Stimulated activated CD8-positive, alpha-beta memory T cell treated with anti-CD3 and anti-CD28 coated beads, Interleukin-15, amount 100 ng/mL, for 48 hours (primary cell): ENCODE results near the gene ANKIB1.
A peak's percentile ranks its signal among the peaks of the same experiment; 100 is the strongest.
"Not testable (repeated sequence)": the region's sequence is repeated elsewhere in the genome, so short reads cannot be mapped to it uniquely, and the experiment has no call there.

ENCODE experiments used
- DNase-seq, 2 donors: peaks; one replicate each; pipeline ENCODE4 v3.0.0-alpha.2; 2020; ENCODE audit warnings: low read depth in 2 of 2

ANKIB1 gene, protein sequence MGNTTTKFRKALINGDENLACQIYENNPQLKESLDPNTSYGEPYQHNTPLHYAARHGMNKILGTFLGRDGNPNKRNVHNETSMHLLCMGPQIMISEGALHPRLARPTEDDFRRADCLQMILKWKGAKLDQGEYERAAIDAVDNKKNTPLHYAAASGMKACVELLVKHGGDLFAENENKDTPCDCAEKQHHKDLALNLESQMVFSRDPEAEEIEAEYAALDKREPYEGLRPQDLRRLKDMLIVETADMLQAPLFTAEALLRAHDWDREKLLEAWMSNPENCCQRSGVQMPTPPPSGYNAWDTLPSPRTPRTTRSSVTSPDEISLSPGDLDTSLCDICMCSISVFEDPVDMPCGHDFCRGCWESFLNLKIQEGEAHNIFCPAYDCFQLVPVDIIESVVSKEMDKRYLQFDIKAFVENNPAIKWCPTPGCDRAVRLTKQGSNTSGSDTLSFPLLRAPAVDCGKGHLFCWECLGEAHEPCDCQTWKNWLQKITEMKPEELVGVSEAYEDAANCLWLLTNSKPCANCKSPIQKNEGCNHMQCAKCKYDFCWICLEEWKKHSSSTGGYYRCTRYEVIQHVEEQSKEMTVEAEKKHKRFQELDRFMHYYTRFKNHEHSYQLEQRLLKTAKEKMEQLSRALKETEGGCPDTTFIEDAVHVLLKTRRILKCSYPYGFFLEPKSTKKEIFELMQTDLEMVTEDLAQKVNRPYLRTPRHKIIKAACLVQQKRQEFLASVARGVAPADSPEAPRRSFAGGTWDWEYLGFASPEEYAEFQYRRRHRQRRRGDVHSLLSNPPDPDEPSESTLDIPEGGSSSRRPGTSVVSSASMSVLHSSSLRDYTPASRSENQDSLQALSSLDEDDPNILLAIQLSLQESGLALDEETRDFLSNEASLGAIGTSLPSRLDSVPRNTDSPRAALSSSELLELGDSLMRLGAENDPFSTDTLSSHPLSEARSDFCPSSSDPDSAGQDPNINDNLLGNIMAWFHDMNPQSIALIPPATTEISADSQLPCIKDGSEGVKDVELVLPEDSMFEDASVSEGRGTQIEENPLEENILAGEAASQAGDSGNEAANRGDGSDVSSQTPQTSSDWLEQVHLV

DNA sequence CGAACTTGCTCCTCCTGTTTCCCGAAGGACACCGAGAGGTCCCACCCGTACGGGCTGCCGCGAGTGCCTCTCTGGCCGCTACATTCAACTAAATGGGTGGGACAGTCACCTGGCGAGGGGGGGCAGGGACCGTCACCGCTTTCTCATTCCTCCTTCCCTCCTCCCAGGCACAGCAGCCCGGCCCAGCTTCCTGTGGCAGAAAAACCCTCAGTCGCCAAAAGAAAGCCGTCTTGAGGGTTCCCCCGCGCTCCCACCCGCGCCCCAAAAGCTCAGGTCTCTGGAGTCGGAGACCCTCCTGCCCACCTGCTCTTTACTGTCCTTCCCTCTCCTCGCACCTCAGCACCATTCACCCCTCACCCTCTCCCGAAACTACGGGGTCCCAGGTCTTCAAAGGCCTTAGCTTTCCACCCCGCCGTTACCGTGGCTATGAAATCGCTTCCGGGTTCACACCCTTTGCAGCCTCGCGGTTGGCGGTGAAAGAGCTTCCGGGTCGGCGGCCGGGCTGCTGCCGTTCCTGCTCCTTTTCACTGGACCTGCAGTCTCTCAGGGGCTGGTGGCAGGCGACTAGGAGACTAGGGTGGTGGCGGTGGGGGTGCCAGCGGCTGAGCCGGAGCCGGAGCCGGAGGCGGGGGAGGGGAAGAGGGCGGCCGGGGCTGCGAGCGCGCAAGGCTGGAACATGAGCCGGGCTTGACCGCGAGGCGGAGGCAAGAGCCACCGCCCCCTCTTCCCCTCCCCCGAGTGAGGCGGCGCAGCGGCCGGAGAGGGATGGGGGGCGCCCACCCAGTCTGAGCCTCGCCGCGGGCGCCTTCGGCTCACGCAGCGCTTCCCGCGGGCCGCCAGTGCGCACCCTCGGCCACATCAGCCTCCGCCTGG lies at the start of gene ANKIB1, which contains the start of gene KRIT1:
Gene ANKIB1, plus strand, starts transcription at position 488 of the 873 bp plus-strand sequence. CDS start 49,005 bp downstream, outside the sequence.
Gene KRIT1, minus strand, starts transcription at position 428 of the 873 bp plus-strand sequence. CDS start 3,779 bp downstream, outside the sequence.
- peak; percentile 80 to 83 for DNase-seq

DNA sequence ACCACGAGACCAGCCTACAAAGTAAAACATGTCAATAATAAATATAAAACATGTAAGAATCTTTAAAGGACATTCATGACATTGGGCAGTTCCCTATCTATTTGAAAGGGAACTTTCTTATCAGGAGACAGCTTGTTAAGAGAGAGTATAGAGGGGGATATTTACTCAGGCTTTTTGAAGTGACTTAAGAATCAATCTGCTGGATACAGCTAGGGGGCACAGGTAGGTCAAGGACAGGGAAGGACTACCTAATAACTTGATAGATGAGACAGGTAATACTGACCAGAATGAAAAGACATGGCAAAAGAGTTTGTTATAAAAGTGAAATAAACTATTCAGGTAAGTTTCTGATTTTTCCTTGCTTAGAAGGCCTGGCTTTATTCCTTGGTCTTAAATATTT lies 45.0 kb upstream of the ANKIB1 start:
- no peak for DNase-seq

DNA sequence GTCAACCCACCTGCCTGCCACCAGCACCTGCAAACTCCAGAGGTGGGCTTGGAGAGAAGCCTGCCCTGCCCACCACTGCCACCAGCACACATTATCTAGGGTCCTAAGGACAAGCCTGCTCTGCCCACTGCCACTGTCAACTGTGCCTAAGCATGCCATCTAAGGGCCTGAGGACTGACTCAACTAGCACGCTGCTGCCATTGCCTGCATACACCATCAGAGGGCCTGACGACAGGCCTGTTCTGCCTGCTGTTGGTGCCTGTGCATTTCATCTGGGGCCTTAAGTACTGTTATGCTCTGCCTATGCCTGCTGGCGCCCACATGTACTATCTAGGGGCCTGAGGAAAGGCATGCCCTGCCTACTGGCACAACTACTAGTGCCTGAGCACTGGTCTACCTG lies 39.8 kb upstream of the ANKIB1 start:
- DNase-seq: no peak

DNA sequence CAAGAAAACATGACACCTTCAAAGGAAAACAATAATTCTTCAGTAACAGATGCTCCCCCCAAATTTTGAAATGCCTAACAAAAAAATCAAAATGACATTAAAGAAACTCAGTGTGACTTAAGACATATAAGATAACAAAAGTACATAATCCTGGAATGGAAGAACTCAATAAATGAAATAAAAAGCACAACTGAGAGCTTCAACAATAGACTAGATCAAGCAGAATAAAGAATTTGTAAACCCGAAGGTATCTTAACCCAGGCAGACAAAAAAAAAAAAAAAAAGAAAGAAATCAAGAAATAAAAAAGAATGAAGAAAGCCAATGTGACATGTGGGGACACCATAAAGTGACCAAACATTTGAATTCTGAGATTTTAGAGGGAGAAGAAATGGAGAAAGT lies 39.1 kb upstream of the ANKIB1 start:
- DNase-seq: no peak

DNA sequence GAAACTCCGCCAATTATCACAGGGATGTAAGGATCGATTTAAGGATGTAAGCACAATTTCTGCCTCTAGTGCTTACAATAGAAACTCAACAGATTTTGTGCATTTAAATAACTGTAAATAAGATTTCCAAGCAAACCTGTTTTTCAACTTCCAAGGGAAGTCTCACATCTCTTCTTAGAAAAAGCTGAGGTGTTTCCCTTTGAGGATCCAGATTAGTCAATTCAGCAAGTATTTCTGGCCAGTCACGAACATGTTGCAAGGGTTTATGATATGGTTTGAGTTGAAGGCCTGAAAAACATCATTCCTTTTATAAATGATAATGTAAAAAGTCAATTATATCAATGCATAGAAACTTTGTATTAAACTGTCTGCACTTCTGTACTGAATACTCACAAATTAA lies 24.0 kb upstream of the ANKIB1 start:
- no peak for DNase-seq

DNA sequence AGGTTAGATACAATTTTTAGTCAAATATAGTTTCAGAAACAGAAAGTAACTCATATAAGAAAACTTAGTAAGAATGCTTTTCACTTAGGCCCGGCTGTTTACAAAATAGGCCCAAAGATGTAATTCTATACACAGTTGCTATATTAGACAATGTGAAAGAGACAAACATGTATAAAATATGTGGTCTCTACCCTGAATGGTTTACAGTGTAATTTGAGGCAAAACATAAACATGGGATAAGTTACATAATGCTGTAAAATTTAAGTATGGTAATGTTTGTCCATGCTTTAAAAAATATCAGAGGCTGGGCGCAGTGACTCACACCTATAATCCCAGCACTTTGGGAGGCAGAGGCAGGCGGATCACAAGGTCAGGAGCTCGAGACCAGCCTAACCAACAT lies 18.8 kb upstream of the ANKIB1 start:
- no peak for DNase-seq

DNA sequence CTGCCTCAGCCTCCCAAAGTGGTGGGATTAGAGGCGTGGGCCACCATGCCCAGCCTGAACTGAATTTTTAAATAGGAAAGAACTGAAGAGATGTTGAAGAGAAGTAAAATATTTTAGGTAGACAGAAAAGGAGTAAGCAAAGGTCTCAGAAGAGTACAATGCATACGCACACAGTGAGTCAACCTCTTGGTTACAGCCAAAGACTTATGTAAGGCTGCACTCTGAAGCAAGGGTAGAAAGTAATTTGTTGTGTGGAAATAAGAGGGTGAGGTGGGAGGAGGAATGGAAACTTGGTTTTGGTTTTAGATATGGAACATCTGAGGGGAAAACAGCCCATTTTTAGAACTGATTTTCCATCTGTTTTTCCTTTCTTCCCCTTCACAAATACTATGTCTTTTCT lies 17.7 kb upstream of the ANKIB1 start:
- DNase-seq: no peak

DNA sequence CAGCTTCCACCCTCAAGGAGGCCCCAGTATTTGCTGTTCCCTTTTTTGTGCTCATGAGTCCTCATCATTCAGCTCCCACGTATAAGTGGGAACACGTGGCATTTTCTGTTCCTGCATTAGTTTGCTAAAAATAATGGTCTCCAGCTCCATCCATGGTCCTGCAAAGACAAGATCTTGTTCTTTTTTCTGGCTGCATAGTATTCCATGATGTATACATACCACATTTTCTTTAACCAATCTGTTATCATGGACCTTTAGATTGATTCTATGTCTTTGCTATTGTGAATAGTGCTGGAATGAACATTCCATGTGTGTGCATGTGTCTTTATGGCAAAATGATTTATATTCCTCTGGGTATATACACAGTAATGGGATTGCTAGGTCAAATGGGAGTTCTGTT lies 17.0 kb upstream of the ANKIB1 start:
- DNase-seq: no peak

DNA sequence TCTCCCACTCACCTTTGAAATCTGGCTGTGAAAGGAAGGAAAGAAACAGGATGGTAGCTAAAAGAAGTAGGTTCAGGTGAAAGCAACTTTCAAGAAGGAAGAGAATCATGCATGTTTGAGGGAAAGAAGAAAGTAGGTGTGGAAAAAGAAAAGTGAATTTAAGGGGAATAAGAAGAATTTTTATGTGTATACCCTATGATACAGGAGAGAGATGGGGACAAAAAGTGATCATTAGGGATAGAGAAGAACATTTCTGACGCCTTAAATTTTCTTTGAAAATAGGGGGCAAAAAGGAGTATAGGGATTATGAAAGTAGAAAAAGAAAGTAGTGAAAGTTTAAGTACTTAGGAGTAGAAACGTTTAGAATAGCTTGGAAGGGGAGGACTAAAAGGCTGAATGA lies 15.2 kb upstream of the ANKIB1 start:
- no peak for DNase-seq

DNA sequence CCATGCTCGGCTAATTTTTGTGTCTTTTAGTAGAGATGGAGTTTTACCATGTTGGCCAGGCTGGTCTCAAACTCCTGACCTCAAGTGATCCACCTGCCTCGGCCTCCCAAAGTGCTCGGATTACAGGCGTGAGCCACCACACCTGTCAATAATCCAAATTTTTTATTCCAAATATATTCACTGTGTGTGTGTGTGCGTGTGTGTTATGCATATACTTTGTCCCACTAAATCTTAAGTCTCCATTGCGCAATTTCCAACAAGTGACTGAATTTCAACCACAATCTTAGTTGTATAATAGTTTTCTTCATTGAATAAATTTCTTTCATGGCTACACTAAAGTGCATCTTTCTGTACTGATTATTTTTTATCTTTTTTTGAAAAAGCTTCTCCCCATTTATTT lies 2.8 kb upstream of the ANKIB1 start:
- no peak for DNase-seq

DNA sequence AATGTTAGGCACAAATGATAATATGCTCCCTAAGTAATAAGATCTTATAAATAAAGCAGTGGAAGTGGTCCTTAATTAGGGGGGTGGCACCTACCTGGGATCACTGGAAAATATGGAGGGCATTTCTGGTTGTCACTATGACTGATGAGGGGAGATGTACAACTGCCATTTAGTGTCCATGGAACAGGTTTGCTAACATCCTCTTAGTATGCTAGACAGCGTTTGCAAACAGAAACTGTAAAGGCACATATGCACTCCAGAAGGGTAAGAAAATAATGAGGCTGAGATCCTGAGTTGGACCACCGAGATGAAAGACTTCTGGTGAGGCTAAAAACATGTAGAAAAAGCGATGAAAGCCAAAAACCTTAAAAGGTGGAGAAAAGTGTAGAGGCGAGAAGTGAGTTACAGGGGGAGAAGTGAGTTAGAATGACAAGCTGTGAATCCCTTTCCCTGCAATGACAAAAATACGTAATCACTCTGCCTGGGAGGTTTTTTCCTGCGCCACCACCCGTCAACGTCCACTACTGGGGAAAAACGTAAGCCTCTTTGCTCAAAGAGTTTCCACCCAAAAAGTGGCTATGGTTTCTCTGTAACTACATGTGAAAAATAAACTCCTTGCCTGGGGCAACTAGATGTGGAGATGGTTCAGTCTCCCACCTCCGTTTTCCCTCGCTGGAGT lies 827 bp upstream of the ANKIB1 start:
- DNase-seq: no peak

DNA sequence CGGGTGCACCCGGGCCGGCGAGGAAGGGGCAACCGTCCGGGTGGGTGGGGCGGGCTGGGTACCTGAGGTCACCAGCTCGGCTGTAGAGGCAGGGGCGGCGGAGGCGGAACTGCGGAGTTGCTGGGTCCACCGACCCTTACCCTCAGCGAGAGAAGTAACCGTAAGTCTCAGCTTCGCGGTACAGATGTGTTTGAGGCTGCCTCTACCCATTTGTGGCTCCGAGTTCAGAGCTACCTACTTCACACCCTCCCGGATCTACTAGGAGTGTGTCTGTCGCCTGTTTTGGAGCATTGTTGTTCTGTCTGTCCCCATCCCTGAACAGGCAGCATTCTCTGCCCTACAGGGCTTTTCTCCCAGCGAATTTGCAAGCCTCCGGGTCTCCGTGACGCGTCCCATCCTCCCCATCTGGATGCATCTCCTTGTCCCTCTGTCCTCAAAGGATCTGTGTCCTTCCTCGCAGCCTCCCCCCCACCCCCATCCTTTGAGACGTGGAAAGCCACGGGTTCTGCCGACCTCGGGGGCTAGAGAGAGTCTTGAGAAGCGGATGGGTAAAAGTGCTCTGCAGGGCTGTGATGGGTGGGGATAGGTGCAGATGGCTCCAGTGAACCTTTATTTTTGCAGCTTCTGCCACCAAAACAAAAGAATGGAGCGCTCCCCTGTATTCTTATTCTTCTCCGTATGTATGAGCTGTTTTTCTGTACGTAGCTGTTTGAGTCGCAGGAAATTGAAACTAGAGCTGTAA lies 757 bp downstream of the ANKIB1 start:
- peak in 1 of 2 donors; percentile 4 for DNase-seq

DNA sequence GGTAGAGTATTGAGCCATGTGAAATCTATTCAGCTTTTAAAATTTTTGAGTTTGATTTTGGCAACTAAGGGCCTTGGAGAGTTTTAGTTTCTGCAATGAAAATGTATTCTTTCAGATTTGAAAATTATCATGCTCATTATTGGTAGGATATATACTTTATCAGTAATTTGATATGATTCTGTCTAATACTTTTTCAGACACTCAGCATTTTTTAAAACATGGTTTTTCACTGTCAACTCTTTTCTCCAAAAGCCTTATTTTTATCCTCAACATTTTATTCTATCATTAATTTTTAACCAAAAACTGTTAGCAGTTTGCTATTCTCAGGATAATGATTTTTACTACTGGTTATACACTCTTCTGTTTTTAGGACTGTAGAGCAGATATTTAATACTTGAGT lies 4.8 kb downstream of the ANKIB1 start:
- no peak for DNase-seq

DNA sequence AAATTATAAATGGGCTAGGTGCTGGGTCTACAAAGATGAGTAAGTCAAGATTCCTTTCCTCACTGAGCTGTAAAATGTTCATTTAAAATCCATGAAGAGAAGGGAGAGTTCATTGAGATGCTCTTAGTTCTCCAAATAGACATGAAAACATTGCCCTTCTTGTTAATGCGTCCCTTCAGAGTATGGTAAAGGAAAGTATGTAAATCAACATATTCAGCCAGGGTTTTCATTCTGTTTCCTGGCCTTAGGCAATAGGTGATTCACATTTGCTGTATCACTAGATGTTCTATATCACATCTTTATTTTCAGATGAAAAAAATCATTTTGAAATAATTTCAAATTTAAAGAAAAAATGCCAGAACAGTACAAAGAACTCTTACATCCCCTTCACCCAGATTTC lies 5.4 kb downstream of the ANKIB1 start:
- no peak for DNase-seq

DNA sequence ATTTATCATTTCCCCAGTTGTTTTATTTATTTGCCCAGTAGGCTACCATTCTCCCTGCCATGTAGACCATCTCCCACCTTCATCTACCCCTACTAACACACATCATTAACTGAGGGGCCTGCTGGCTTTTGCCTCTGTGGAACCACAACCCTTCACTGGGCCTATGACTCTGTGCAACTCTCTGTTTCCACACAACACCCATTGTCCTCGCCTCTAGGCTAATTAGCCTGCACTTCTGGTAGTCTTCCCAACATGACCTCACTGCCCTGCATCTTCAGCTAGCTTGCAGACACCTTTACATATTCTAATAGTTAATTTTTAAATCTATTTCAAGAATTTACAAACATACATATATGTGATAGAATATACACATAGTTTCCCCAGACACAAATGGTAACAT lies 7.5 kb downstream of the ANKIB1 start:
- no peak for DNase-seq

DNA sequence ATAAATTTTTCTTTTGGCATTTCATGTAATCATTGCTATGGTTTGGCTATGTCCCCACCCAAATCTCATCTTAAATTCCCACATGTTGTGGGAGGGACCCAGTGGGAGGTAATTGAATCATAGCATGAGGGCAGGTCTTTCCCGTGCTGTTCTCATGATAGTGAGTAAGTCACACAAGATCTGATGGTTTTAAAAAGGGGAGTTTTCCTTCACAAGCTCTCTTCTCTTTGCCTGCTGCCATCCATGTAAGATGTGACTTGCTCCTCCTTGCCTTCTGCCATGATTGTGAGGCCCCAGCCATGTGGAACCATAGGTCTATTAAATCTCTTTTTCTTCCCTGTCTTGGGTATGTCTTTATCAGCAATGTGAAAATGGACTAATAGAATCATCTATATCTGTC lies 9.0 kb downstream of the ANKIB1 start:
- DNase-seq: not testable (repeated sequence)

DNA sequence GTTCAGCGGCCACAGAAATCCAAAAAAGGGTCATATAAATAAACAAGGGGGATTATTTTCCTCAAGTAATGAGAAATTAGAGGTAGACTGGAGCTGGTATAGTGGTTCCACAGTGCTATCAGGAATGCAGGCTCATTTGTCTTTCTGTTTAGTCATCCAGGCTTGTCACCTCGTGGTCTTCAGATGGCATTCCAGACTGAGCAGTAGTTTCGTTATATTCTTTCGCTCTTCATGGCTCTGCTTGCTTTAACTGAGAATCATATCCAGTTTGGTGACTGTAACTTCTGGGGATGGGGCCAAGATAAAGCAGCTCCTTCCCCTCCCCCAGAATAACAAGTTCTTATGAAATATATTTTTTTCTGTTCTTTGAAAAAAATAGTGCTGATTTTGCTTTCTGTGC lies 9.5 kb downstream of the ANKIB1 start:
- DNase-seq: no peak

DNA sequence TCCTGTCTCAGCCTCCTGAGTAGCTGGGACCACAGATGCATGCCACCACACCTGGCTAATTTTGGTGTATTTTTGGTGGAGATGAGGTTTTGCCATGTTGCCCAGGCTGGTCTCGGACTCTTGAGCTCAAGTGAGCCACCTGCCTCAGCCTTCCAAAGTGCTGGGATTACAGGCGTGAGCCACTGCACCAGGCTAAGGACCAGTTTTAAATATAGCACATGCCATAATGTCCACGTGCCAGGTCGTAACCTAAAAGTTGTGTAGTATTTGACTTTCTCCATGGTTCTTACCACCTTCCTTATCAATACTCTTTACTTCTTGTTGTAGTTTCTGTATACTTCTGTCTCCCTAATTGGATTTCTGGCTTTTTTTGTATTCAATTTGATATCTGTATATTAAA lies 13.3 kb downstream of the ANKIB1 start:
- no peak for DNase-seq

DNA sequence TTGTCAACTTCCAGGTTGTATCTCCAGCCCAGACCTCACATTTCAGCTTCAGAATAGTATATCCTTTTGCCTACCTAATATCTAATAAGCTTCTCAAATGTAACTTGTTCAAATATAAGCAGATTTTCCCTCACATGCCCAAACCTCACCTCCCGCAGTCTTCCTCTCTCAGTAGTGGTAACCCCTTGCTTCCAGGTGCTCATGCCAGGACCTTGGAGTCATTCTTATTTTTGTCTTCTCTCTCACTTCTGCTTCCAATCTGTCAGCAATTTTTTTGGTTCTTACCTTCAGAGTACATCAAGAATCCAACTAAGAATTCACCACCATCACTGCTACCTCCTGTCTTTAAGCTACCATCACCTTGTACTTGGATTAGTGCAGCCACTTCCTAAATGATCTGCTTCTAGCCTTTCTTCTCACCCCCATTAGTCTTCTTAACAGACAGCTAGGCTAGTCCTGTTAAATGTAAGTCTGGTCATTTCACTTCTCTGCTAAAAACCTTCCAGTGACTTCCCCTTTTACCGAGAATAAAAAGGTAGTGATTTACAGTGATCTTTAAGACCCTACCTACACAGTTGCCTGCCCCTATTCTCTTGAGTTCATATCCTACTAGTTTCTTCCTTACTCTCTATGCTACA lies 14.0 kb downstream of the ANKIB1 start:
- no peak for DNase-seq
